Uterus (tissue), 4 donors: Measurements from ENCODE around the gene CCM2. TPM values are rescaled to one million over a fixed set of nuclear protein-coding genes. Genes with fewer than 3 reads are reported as not detected.

Experiments
- DNase-seq, 2 donors: peaks; one replicate each; pipeline ENCODE4 v3.0.0-alpha.2; 2019 to 2020
- H3K27ac ChIP-seq, 2 donors: fragments of 200-600 bp; sonication (generic); 1 replicate in 1 of 2; 2 replicates in 1 of 2; pipeline ENCODE4 v1.5.1; 2016 to 2018
- H3K27me3 ChIP-seq, 2 donors: fragments of 200-600 bp; sonication (generic); one replicate each; pipeline ENCODE4 v1.5.1; 2018 to 2019; ENCODE audit warnings: control low read depth in 1 of 2
- H3K36me3 ChIP-seq, 2 donors: fragments of 200-600 bp; sonication (generic); one replicate each; pipeline ENCODE4 v1.5.1; 2019; ENCODE audit warnings: control low read depth in 1 of 2
- H3K4me1 ChIP-seq, 2 donors: fragments of 200-600 bp; sonication (generic); one replicate each; pipeline ENCODE4 v1.5.1; 2018 to 2019; ENCODE audit warnings: control low read depth in 1 of 2
- H3K4me3 ChIP-seq, 2 donors: fragments of 200-600 bp; sonication (generic); 1 replicate in 1 of 2; 2 replicates in 1 of 2; pipeline ENCODE4 v1.5.1; 2018 to 2019; ENCODE audit warnings: mild to moderate bottlenecking in 1 of 2
- H3K9me3 ChIP-seq, 2 donors: fragments of 200-600 bp; sonication (generic); one replicate each; pipeline ENCODE4 v1.5.1; 2019; ENCODE audit warnings: control low read depth in 1 of 2
- POLR2A ChIP-seq, 2 donors: fragments of 450-650 bp; IDR thresholded peaks; one replicate each; pipeline ENCODE4 v1.6.1; 2016; ENCODE audit warnings: antibody characterized with exemption in 2 of 2, mild to moderate bottlenecking in 1 of 2, moderate library complexity in 1 of 2
- intact Hi-C: fragments of 100-400 bp; cut with DNase I; formaldehyde crosslinking; loops from one replicate; pipeline ENCODE4 v1.15.1; 2023; ENCODE audit warnings: low total_unique reads
- total RNA-seq, 4 donors: library from RNA; depleted of rRNA in 3 of 4; stranded (reverse); fragments of >200 nt in 3 of 4; gene quantifications; one replicate each; pipeline versions ENCODE4 v1.1.0 to v1.2.4, GENCODE V29; 2014 to 2023
- TF ChIP-seq, protein P1 (sequence below), 4 experiments: fragments of 200-600 bp in 2 of 4; fragments of 450-650 bp in 2 of 4; sonication (generic) in 2 of 4; IDR thresholded peaks; one replicate each; pipeline ENCODE4 v1.5.1; 2016 to 2019; ENCODE audit warnings: antibody characterized with exemption in 4 of 4, mild to moderate bottlenecking in 2 of 4, moderate library complexity in 1 of 4
- donor health status: DM: yes; HTN: yes; CAD: no.

CCM2 gene
- total RNA-seq, 4 donors from 2014 or later: 7.6 to 70.2 (median 33.6) TPM

DNA sequence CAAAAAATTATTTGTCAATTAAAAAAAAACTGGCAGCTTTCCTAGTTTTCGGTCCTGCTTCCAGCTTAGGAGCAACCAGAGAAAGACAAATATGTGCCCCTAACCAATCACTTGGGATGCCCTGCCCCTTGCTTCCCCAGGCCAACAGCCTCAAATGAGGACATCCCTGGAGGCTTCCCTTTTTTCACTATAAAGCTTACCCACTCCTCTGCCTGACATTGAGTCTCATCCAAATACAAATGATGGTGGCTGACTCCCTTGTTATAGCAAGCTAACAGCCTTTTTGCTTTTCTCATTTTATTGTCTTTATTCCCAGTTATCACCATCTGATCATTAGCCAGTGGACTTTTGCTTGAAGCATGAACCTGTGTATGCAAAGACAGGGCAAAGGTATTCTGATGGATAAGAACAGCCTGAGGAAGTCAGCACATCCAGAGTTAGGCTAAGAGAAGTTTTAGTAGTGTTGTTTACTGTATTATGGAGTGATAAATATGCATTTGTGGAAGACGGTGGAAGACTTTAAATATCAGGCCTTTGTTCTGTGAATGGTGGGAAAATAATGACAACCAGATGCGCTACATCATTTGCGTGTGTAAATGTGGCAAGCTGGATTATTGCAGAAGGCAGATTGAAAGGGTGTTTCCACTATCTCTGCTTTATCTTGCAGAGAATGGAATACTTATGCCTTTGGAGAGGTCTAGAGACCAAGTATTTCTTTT is 1.7 kb upstream of the CCM2 start:
- intact Hi-C loops: no loop called here
- H3K4me1 ChIP-seq: peaks cover 0 to 15% of the 10 kb centered on the region in 2 donors

DNA sequence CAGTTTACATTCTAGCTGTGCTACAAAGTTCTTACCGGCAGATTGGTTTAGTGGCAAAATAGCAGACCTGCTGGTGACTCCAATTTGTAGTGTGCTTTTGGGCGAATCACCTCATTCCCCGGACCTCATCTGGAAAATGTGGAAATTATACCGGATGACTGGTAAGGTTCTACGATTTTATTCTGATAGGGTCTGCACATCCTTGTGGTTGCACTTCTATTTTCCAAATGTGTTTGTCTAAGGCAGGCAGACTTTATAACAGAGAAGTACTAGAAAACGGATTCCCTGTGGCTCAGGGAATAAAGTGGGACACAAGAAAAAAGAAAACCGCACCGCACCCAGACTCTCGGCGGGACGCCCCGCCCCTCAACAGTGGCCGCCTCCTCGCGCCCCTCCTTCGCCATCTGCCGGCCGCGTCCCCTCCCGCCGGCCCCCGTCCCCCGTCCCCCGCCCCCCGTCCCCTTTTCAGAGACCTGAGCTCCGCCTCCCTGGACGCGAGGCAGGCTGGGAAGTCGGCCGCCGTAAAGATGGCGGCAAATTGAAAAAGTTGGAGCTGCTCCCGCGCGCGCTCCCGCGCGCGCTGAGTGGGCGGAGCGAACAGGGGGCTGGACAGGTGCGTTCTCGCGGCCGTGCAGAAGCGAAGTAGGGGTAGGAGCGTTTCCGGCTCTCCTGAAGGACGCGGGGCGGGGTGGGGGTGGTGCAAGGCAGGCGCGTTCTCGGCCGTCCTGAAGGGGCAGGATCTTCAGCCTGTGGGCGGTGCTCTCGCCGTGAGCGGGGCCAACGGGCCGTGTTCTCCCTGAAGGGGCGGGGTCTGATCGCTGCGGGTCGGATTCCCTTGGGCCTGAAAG is 532 bp upstream of the CCM2 start:
- peak; percentile 100 for DNase-seq
- TF ChIP-seq, protein P1, sequence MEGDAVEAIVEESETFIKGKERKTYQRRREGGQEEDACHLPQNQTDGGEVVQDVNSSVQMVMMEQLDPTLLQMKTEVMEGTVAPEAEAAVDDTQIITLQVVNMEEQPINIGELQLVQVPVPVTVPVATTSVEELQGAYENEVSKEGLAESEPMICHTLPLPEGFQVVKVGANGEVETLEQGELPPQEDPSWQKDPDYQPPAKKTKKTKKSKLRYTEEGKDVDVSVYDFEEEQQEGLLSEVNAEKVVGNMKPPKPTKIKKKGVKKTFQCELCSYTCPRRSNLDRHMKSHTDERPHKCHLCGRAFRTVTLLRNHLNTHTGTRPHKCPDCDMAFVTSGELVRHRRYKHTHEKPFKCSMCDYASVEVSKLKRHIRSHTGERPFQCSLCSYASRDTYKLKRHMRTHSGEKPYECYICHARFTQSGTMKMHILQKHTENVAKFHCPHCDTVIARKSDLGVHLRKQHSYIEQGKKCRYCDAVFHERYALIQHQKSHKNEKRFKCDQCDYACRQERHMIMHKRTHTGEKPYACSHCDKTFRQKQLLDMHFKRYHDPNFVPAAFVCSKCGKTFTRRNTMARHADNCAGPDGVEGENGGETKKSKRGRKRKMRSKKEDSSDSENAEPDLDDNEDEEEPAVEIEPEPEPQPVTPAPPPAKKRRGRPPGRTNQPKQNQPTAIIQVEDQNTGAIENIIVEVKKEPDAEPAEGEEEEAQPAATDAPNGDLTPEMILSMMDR (IDR thresholded peaks at IDR 0.05): peak in 1 of 4 experiments; percentile 19
- peak; percentile 26 to 47 for TF ChIP-seq POLR2A (IDR thresholded peaks at IDR 0.05)
- intact Hi-C loops: no loop called here
- H3K4me1 ChIP-seq: peaks cover 0 to 15% of the 10 kb centered on the region in 2 donors
- H3K9me3 ChIP-seq: no peaks in the 10 kb centered on the region
- peak overlapping the region; percentile 84 to 92 for H3K27ac ChIP-seq
- no peaks in the 10 kb centered on the region for H3K27me3 ChIP-seq
- H3K36me3 ChIP-seq: no peaks in the 10 kb centered on the region
- H3K4me3 ChIP-seq: peak overlapping the region; percentile 35 to 73

More for the DNA sequence above, 1.7 kb upstream of the CCM2 start:
- Histone ChIP-seq H3K27ac (peak overlapping the region; percentile 84 to 92), H3K4me3 (no peak overlapping the region), H3K36me3 (no peaks in the 10 kb centered on the region), H3K9me3 (no peaks in the 10 kb centered on the region), H3K27me3 (no peaks in the 10 kb centered on the region)
- TF ChIP-seq, protein P1 (IDR thresholded peaks at IDR 0.05): no peak
- TF ChIP-seq POLR2A (IDR thresholded peaks at IDR 0.05): no peak
- no peak for DNase-seq

DNA sequence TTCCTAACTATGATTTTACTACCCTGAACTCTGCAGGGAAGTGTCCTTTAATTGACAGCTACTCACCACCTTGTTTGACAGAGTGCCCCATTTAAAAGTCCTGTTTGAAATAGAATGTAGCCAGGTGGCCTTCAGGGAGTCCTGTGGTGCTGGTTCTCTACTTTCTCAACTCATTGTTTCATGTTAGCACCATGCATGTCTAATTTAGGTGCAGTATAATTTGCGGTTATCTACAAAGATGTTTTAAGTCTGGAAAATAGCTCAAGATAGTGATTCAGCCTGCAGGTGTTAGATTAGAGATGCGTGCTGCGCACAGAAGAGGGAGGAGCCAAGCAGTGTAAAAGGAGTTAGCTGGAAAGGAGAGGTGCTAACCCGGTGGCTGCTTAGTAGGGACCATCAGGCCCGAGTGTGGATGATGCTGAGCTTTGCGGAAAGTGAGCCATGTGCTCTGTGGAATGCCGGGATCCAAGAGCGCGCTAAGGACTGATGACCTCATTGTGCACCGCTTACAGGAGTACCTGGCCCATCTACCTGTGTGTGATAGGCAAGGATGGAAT is 1.2 kb downstream of the CCM2 start:
- no peak for TF ChIP-seq POLR2A (IDR thresholded peaks at IDR 0.05)
- TF ChIP-seq, protein P1 (IDR thresholded peaks at IDR 0.05): no peak
- Histone ChIP-seq H3K4me3 (peak overlapping the region; percentile 73 to 78), H3K9me3 (no peaks in the 10 kb centered on the region), H3K27ac (peak overlapping the region; percentile 88 to 92), H3K27me3 (no peaks in the 10 kb centered on the region), H3K36me3 (no peaks in the 10 kb centered on the region), H3K4me1 (peaks cover 0 to 15% of the 10 kb centered on the region in 2 donors)
- no peak for DNase-seq
- intact Hi-C loops: no loop called here

DNA sequence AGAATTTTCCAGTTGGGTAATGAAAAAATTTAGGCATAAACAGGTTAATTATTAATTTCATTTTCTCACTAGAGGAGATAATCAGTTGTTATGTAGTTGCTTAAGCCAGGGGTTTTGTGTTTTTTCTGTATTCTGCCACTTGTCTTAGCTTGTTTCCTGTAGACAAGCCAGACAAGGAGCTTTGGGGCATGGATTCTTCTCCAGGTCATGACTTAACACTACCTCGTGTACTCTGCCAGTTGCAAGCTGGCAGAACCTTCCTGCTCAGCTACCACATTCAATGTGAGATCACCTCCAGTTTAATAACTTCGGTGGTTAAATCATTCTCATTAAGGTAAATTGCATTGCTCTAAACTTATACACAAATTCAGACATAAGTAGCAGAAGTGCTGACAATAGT is 1.8 kb downstream of the CCM2 start:
- no peak for DNase-seq
- H3K4me1 ChIP-seq: peaks cover 0 to 15% of the 10 kb centered on the region in 2 donors
- H3K27me3 ChIP-seq: no peaks in the 10 kb centered on the region
- H3K9me3 ChIP-seq: no peaks in the 10 kb centered on the region
- no peak overlapping the region for H3K27ac ChIP-seq
- intact Hi-C loops: no loop called here
- TF ChIP-seq, protein P1 (IDR thresholded peaks at IDR 0.05): no peak
- TF ChIP-seq POLR2A (IDR thresholded peaks at IDR 0.05): no peak
- no peaks in the 10 kb centered on the region for H3K36me3 ChIP-seq
- H3K4me3 ChIP-seq: no peak overlapping the region
